AG04450 (cell line): ENCODE data around the gene PHF12. TPM values are rescaled to one million over a fixed set of nuclear protein-coding genes. Genes with fewer than 3 reads are reported as not detected.

Source experiments
- CTCF ChIA-PET: fragments of 300-600, 350-600 bp; formaldehyde crosslinking; extraction: SDS; loops from one replicate; lab custom pipeline; 2022; ENCODE audit warnings: antibody characterized with exemption, inconsistent platforms; lab: Charles Lee
- POLR2A ChIA-PET: fragments of 350-600 bp; formaldehyde crosslinking; extraction: SDS; loops from one replicate; lab custom pipeline; 2021; ENCODE audit warnings: antibody characterized with exemption, inconsistent platforms; lab: Yijun Ruan, JAX
- DNase-seq: peaks from one replicate; pipeline ENCODE4 v3.0.0-alpha.2; 2011; ENCODE audit warnings: low read depth, low spot score
- H3K27ac ChIP-seq: one replicate; pipeline ENCODE4 v1.5.1; 2012; ENCODE audit warnings: low read depth, low read length, control low read depth
- H3K27me3 ChIP-seq: one replicate; pipeline ENCODE4 v1.6.0; 2012; ENCODE audit warnings: low read length; ENCODE audit not compliant: control insufficient read depth, insufficient read depth
- H3K4me3 ChIP-seq: 2 replicates; pipeline ENCODE4 v1.5.1; 2011; ENCODE audit warnings: mild to moderate bottlenecking, low read depth, low read length, control low read depth
- H3K9me3 ChIP-seq: 2 replicates; pipeline ENCODE4 v1.5.1; 2012; ENCODE audit warnings: low read length; ENCODE audit not compliant: control insufficient read depth, insufficient read depth
- CTCF ChIP-seq: IDR thresholded peaks from 2 replicates; pipeline ENCODE4 v1.5.1; 2011; ENCODE audit warnings: low read depth, low read length, control low read depth, inconsistent platforms
- polyA plus RNA-seq: library from polyadenylated mRNA; depleted of rRNA; stranded (reverse); fragments of >200 nt; gene quantifications from 2 replicates; pipeline ENCODE4 v1.2.3, GENCODE V29; 2011

Gene PHF12
- polyA plus RNA-seq, 1 experiment = 13.6 TPM

GRCh38 chr17:28989028-28989427 is 37.7 kb upstream of the PHF12 start:
- CTCF ChIA-PET = no interaction called here

GRCh38 chr17:28988475-28988874 is 37.2 kb upstream of the PHF12 start:
- no peak overlapping the region for H3K27ac ChIP-seq
- CTCF ChIA-PET = no interaction called here
- H3K4me3 ChIP-seq = no peak overlapping the region
- no peaks in the 10 kb centered on the region; the same call in 1 of the 2 replicates for H3K9me3 ChIP-seq
- POLR2A ChIA-PET = no interaction called here
- no peak for TF ChIP-seq CTCF
- H3K27me3 ChIP-seq = peaks cover 47% of the 10 kb centered on the region
- no peak for DNase-seq

More at GRCh38 chr17:28989028-28989427, 37.7 kb upstream of the PHF12 start:
- H3K27ac ChIP-seq = no peak overlapping the region
- POLR2A ChIA-PET = no interaction called here
- H3K4me3 ChIP-seq = no peak overlapping the region
- TF ChIP-seq CTCF = no peak
- H3K9me3 ChIP-seq = no peaks in the 10 kb centered on the region; the same call in 1 of the 2 replicates
- H3K27me3 ChIP-seq = peaks cover 42% of the 10 kb centered on the region
- DNase-seq = no peak

- TF ChIP-seq CTCF = no peak
- ChIA-PET CTCF (interaction anchor here (1.2 kb wide), 1 partner anchor 125 kb away, joined by 3 read pairs; no protein-coding TSS in a partner anchor), POLR2A (no interaction called here)
- Histone ChIP-seq H3K27ac (no peak overlapping the region), H3K27me3 (peaks cover 52% of the 10 kb centered on the region), H3K9me3 (no peaks in the 10 kb centered on the region; the same call in 1 of the 2 replicates), H3K4me3 (no peak overlapping the region)
- DNase-seq = no peak
These were observed 35.7 kb upstream of the PHF12 start for GRCh38 chr17:28986714-28987655.

GRCh38 chr17:28985950-28986713 is 34.8 kb upstream of the PHF12 start:
- ChIA-PET CTCF (no interaction called here), POLR2A (no interaction called here)
- Histone ChIP-seq H3K27me3 (peaks cover 56% of the 10 kb centered on the region), H3K9me3 (no peaks in the 10 kb centered on the region), H3K4me3 (no peak overlapping the region), H3K27ac (no peak overlapping the region)
- DNase-seq = no peak
- no peak for TF ChIP-seq CTCF
